ENCODE measurements around the gene NPC1L1.
"Not testable (repeated sequence)": the region's sequence is repeated elsewhere in the genome, so short reads cannot be mapped to it uniquely, and the experiment has no call there.

The NPC1L1 gene

DNA sequence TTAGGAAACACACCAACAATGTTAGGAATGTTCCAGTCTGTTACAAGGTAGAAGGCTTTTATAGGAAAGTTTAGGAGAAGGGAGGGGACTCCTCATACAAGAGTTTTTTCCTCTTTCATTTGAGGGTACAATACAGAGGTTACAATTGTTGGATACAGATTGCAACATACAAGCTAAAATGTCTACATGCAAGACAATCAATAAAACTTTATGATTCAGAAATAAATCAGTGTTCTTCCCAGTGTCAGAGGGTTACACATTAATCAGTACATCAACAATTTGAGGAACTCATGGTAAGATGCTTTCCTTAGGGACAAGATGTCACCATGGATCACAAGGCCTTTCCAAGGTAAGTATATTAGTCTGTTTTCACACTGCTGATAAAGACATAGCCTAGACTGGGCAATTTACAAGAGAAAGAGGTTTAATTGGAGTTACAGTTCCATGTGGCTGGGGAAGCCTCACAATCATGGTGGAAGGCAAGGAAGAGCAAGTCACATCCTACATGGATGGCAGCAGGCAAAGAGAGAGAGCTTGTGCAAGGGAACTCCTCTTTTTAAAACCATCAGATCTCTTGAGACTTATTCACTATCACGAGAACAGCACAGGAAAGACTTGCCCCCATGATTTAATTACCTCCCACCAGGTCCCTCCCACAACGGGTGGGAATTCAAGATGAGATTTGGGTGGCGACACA lies 34.4 kb downstream of the NPC1L1 start:
- DNase-seq: not testable (repeated sequence)

DNA sequence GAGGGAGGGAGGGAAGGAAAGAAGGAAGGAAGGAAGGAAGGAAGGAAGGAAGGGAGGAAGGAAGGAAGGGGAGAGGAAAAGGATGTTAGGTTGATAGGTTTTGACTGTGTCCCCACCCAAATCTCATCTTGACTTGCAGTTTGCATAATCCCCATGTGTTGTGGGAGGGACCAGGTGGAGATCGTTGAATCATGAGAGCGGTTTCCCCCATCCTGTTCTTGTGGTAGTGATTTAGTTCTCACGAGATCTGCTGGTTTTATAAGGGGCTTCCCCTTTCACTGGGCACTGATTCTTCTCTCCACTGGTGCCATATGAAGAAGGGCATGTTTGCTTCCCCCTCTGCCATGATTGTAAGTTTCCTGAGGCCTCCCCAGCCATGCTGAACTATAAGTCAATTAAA lies 35.5 kb downstream of the NPC1L1 start:
- DNase-seq: no peak

DNA sequence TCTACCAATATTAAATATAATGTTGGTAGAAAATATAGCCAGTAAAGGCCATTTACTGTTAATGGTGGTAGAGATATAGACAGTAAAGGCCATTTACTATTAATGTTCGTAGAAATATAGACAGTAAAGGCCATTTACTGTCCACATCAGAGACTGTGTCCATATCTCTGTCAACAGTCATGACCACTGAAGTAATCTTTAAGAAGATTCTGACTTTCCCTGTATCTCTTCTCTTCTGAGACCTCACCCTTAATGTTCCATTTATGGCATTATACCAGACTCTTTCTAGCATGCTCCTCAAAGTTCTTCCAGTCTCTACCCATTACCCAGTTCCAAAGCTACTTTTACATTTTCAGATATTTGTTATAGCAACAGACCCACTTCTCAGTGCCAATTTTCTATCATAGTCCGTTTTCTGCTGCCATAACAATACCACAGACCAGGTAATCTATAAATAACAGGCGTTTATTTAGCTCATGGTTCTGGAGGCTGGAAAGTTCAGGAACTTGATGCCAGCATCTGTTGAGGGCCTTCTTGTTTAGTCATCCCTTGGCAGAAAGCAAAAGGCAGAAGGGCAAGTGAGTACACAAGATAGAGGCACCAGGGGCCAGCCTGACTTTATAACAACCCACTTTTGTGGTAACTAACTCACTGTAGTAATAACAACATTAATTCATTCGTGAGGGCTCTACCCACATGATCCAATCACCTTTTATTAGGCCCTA lies 42.7 kb downstream of the NPC1L1 start:
- DNase-seq: no peak

DNA sequence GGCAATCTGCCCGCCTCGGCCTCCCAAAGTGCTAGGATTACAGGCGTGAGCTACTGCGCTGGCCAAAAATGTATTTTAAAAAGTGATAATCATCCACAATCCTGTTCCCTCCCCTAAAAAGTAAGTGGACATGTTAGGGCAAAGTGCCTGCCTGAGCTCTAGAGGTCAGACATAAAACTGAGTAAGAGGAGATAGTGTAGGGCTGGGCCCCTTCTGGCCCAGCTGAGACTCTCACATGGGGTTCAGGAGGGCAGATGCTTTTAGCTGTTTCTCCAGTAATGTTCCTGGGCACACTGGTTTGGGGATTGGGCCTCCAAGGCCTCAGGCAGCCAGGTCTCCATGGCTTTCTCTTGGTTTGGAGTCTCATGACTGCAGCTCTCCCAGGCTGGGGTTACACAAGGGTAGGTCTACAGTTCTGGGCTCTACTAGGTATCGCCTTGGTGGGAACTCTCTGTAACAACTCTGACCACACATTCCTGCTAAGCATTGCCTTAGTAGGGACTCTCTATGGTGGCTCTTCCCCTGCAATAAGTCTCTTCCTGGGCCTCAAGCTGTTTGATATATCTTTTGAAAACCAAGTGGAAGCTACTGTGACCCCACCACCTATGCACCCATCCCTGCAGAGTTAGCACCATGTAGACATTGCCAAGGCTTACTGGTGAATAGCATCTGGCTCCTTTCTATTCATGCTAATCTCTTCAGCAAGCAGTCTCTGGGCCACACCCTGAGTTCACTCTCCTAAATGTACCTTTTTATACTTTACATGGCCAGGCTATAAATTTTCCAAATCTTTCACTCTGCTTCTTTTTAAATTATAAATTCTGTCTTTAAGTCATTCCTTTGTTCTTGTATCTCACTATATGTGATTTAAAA lies 43.7 kb downstream of the NPC1L1 start:
- DNase-seq: no peak

DNA sequence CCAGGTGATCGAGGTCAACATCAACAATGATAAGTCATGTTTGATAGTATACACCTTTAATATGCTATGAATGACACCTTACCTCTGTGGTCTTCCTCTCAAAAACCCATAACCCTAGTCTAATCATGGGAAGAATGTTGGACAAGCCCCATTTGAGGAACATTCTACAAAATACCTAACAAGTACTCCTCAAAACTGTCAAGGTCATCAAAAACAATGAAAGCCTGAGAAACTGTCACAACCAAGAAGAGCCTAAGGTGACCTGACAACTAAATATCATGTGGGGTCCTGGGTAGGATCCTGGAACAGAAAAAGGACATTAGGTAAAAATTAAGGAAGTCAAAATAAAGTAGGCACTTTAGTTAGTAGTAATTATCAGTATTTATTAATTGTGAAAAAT lies 44.7 kb downstream of the NPC1L1 start:
- no peak for DNase-seq

DNA sequence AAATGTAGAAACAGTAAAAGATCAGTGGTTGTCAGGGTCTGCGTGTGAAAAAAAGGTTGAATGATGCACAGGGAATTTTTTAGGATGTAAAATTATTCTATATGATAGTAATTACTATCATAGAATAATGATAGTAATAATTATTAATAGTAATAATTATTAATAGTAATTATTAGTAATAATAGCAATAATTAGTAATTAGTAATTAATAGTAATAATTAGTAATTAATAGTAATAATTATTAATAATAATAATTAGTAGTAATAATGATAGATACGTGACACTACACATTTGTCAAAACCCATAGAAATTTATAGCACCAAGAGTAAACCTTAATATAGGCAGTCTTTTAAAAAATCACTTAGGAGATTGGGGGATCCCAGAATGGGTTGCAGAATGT lies 46.2 kb downstream of the NPC1L1 start:
- DNase-seq: no peak

DNA sequence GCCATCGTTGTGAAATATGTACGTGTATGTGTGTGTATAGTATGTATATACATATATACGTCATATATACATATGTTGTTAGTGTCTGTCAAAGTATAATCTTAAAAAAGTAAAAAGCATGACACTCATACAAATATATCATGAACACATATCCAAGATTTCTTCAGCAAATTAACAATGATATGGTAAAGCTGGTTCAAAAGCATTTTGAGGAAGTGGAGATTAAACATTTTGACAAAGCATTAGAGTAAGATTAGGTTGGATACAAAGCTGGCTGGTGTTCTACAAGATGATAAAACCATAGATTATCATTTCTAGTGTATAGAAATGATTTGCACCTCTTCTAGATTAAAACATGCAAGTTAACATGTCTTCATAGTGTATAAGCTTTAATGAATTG lies 49.9 kb downstream of the NPC1L1 start:
- no peak for DNase-seq

DNA sequence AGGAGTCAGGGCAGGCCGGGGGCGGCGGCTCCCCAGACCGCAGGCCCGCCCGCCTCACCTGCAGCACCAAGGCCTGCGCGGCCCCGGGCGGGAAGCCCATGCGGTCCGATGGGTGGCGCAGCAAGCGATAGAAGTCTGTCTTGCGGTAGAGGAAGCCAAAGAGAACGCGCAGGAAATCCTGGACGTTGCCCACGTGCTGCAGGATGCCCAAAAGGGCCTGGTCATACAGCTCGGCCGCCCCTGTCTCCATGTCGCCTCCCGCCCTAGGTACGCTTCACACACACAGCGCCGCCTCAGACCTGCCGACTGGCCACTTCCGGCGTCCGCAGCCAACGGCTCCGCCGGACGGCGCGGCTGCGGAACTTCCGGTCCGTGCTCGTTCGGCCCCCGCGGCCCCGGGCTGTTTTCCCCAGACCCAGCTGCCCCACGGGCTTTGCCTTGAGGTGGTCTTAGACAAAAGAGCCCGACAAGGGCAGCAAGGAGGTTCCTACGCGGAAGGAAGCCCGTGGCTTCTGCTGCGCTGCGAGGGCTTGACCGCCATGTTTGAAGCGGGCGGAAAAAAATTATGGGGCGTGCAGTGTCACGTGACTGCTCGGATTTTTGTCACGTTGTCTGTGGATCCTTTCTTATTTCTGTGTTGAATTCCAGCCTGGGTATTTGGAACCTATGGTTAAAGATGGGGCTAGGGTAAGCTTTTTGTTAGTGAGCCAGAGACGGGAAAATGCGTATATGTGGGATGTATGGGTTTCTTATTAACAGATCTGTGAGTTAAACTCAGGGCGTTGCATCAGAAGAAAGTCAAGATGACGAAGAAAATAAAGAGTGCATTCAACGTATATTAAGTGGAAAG lies 50.6 kb downstream of the NPC1L1 start, which contains the start of gene NUDCD3:
Gene NUDCD3 (minus strand): TSS at position 308 of the 850 bp plus-strand sequence. CDS start 58 bp downstream, at position 250.
- peak; percentile 86 for DNase-seq

DNA sequence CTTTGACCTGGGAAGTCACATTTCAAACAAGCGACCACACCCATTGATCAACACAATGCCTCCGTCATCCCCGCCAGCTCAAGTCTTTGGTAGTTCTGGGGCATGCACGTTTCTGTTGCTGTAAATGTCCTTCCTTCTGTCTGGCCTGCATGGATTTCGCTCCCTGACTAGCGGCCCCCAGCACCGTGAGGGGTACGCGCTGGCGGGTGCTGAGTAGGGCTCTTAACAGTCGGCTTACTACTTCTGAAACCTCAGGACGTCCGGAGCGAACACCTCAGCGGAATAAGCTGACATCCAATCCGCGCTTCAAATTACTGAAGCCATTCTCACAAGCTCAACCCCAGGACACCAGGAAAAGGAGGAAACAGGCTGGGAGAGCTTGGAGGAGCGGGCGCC lies 51.2 kb downstream of the NPC1L1 start:
- DNase-seq: peak; percentile 34

DNA sequence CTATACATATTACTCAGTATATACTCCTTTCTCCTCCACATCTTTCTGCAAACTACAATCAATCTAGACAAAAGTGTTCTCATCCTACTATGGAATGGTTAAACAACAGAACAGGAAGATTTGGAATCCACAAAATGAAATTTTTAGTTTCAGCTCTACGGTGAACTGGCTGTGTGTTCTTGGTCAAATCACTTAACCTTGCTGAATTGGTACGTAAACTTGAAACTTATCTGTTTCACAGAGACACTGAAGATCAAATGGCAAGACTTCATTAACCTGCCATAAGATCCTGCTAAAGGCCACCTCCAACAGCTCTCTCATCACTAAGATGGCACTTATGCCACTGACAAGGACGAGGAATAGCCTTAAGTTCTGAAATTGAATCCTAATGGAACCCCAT lies 52.2 kb downstream of the NPC1L1 start:
- DNase-seq: no peak

DNA sequence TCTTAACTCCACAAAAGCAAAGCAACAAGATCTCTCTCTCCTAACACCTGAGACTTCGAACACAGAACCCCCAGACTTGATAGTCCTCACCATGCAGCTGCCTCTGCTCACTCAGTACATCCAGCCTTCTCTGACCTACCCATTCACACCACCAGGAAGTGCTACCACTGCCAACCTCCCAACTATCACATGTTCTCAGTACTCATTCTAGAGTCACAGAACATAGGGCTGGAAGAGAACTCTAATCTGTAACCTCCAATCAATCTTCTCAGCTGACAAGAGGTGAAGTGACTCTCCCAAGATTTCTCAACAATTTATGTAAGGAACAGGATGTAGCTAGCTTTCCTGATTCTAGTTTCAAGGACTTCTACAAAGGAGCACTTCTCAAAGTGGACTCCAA lies 54.4 kb downstream of the NPC1L1 start:
- DNase-seq: no peak

DNA sequence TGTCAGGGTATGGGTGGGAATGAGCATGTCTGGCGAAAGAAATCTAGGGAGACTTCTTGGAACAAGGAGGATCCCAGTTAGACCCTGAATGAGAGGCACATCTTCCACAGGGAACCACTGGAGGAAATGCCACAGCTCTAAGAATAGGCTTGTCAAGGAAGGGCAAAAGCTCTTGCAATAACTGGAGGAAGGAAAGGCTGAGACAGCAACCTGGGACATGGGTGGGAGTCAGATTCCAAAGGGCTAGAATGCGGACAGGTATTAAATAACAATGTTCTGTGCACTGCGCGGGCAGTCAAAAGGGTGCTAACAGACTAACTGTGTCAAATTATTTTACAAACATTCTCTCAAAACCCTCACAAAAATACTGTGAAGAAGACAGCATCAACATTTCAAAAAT lies 55.1 kb downstream of the NPC1L1 start:
- no peak for DNase-seq

DNA sequence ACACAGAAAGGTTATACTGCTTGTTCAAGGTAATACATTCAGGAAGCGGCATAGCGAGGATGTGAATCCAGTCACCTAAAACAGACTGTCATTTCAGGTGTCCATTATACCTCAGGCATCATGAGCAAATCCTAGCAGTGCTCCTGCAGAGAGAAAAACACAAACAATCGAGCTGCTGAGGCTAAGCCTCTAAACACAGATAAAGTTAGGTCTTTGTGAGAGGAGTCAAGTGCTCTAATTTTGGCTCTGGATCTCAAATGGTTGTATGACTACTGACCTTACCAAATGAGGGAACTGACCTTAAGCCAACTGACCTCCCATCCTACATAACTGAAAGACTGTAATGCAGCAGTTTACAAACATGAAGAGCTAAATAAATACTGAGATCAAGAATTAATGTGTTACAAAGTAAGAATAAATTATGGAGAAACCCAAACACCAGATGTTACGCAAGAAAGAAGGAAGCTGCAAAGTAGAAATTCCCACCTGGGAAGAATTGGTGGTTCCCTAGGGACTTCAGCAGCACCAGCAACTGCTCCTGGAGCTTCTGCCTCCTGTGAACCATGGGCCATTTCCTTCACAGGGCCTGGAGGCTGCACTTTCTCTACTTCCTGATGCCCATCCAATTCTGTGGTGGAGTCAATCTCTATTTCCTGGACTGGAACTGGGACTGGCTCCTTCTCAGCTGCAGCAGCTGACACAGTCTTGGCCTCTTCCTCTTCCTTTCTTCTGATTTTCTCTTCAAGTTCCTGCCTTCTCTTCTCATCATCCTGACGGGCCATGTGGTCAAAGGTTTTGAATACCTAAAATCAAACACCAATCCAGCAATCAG lies 56.4 kb downstream of the NPC1L1 start:
- DNase-seq: no peak

DNA sequence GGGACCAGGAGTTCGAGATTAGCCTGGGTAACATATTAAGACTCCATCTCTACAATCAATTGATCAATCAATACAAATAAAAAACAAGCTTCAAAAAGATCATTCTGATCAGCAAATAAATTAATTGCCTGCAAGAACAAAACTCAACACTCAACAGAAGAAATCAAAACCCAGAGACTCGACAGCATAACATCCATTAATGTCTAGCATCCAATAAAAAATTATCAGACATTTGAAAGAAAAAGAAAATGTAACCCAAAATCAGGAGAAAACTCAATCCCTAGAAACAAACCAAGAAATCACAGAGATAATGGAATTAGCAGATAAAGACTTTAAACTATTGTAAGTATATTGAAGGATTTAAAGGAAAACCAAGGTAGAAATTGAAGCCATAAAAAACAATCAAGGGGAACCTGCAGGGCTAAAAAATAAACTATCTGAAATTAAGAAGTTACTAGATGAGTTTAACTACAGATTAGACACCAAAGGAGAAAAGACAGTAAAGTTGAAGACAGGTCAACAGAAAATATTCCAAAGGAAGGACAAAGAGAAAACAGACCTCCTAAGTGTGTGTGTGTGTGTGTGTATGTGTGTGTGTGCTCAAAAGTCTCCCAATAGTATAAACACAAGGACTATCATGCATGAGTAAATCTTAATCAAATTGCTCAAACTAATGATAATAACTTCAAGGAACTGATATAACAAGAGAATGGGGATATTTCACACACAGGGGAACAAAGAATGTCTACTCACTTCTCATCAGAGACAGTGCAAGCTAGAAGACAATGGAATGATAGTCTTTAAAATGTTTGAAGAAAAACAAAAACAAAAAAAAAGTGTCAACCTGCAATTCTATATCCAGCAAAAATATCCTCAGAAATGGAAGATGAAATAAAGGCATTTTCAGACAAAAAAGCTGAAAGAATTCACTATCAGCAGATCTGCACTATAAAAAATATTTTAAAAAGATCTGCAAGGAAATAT lies 58.3 kb downstream of the NPC1L1 start:
- no peak for DNase-seq

DNA sequence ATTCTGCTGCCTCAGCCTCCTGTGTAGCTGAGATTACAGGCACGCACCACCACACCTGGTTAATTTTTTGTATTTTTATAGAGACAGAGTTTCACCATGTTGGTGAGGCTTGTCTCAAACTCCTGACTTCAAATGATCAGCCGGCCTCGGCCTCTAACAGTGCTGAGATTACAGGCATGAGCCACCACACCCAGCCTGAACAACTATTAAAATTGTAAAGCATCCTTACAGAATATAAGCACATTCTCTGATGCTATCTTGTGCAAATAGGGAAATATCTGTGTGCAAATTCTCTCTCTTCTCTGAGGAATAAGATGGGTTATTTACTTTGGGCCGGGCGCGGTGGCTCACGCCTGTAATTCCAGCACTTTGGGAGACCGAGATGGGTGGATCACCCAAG lies 63.2 kb downstream of the NPC1L1 start:
- no peak for DNase-seq

DNA sequence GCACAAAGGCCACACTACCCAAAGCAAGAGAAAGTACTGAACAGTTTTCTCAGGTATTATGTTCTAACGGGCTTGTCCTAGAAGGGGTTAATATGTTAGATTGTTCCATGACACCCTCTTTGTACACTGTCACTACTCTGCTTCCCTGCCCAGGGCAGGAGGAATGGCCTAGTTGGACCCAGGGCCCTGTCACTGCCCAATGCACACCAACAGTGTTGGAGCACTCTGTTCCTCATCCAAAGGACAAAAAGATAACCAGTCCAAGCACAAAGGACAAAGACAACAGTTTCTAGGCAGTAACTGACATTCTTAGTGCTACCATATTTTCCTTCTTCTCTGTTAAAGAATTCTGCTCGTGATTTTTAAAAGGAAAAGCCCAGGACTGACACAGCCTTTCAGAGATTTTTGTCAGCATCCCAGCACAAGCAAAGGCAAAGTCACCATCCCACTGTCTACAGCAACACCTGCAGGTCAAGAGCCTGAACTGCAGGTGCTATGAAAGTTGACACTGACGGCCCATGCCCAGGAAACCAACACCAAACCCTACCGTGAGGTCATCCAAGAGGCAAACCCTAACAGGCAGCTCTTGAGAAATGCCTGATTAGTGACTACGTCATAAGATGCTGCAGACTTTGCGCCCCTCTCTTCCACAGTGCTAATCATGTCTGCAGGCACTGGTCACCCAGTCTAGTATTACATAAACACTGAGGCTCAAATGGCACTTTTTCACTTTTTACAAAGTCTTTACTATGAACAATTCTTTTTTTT lies 63.9 kb downstream of the NPC1L1 start:
- peak; percentile 76 for DNase-seq

DNA sequence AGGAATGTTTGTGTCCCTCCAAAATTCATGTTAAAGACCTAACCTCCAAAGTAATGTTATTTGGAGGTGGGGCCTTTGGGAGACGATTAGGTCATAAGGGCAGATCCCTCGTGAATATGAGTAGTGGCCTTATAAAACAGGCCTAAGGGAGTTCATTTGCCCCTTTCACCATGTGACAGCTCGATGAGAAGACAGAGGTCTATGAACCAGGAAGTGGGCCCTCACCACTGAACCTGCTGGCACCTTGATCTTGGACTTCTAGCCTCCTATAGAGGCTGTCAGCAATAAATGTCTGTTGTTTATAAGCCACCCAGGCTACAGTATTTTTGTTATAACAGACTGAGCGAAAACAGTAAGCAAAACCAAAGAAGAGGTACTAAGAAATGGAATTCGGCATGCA lies 64.8 kb downstream of the NPC1L1 start:
- no peak for DNase-seq

DNA sequence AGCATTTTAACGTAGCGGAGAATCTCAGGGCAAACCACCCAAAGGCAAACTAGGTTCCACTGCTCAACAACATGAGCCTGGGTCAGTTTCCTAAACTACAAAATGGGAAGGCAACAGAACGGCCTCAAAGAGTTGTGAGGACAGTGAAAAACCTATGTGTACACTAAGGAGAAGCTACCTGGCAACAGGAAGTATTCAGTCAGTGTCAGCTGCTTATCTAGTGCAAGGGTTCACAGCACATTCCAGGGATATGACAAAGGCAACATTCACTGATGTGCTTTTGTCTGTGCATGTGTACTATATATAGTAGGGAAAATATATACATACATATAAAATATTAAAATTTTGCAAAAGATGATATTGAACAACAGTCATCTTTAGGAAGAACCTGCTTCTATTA lies 67.8 kb downstream of the NPC1L1 start:
- DNase-seq: peak; percentile 59

DNA sequence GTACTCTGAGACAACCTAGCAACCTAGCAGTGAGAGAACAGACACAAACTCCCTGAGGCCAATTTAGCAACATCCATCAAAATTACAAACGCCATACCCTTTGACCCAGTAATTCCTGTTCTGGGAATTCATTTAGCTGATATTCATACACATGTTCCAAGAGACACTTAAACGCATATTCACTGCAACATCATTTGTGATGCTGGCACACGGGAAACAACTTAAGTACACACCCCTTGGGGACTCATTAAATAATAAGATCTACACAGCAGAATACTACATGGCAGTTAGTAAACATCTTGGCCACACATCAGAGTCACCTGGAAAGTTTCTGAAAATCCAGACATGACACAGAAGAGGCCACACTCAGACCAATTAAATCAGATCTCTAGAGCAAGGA lies 68.3 kb downstream of the NPC1L1 start:
- DNase-seq: no peak
